GM12891 (cell line): ENCODE measurements around the gene DNAH10.

ENCODE experiments used
- POLR2A ChIP-seq: IDR thresholded peaks from 2 replicates; pipeline ENCODE4 v1.6.1; 2011; ENCODE audit warnings: low read depth, low read length, control low read depth
- POLR2AphosphoS5 ChIP-seq: IDR thresholded peaks from 2 replicates; pipeline ENCODE4 v1.6.1; 2011; ENCODE audit warnings: low read depth, low read length, control low read depth
- POU2F2 ChIP-seq: IDR thresholded peaks from 2 replicates; pipeline ENCODE4 v1.6.1; 2011; ENCODE audit warnings: low read depth, mild to moderate bottlenecking, control low read depth, low read length, moderate library complexity
- SPI1 ChIP-seq: IDR thresholded peaks from 2 replicates; pipeline ENCODE4 v1.6.1; 2011; ENCODE audit warnings: low read depth, low read length, control low read depth
- TAF1 ChIP-seq: IDR thresholded peaks from 2 replicates; pipeline ENCODE4 v1.6.1; 2011; ENCODE audit warnings: low read depth, low read length, control low read depth

DNA sequence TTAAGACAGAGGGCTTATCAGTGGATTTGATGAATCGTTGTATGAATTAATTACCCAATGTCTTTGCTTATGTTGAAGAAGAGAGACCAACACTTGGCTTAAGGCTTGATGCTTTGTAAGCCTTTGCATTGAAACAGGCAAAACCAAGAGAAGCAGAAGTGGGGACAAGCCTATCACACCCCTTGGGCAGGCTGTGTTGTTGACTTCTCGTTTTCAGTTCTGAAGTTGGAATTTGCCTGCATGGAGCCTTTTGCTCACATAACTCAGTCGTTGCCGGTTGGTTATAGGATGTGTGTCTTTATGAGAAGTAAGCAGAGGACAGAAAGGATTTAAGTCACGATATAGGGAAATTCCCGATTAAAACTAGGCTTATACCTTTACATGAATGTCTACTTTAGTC, 115.9 kb downstream of the DNAH10 start:
- TF ChIP-seq POLR2A (no peak), POLR2AphosphoS5 (no peak), TAF1 (no peak), POU2F2 (no peak), SPI1 (no peak)
